IMR-90 (cell line): ENCODE measurements around the gene TFIP11. TPM values are rescaled to one million over a fixed set of nuclear protein-coding genes. Genes with fewer than 3 reads are reported as not detected.

Experiments
- ATAC-seq: fragments of 200-7000 bp; cut with Tn5 transposase; 2 replicates; pipeline ENCODE4 v1.9.1; 2020; ENCODE audit warnings: low read depth, mild to moderate bottlenecking, moderate library complexity
- BruUV-seq: library from RNA; stranded (reverse); fragments of 400-500 nt; replicated peaks from 2 replicates; lab custom pipeline; 2021; lab: Mats Ljungman, UMichigan
- CTCF ChIA-PET: fragments of 300-600 bp; formaldehyde crosslinking; extraction: SDS; loops from one replicate; lab custom pipeline; 2021; ENCODE audit warnings: antibody characterized with exemption; lab: Yijun Ruan, JAX
- POLR2A ChIA-PET: fragments of 300-600 bp; sonication (Branson Sonifier 250); formaldehyde crosslinking; loops from one replicate; lab custom pipeline; 2022; ENCODE audit warnings: antibody characterized with exemption; ENCODE audit not compliant: unreplicated experiment; lab: Charles Lee
- DNase-seq: peaks from one replicate; pipeline ENCODE4 v3.0.0; 2013
- H2AFZ ChIP-seq: replicated peaks from 2 replicates; pipeline ENCODE3; 2013; ENCODE audit warnings: low read length, mild to moderate bottlenecking; ENCODE audit not compliant: poor library complexity
- H2AK5ac ChIP-seq: 2 replicates; pipeline ENCODE4 v1.6.1; 2013; ENCODE audit warnings: low read depth, low read length, inconsistent platforms
- H2AK9ac ChIP-seq: replicated peaks from 2 replicates; pipeline ENCODE3; 2013; ENCODE audit warnings: mild to moderate bottlenecking, low read depth, low read length, moderate library complexity; ENCODE audit not compliant: poor library complexity
- H2BK120ac ChIP-seq: 2 replicates; pipeline ENCODE4 v1.6.1; 2013; ENCODE audit warnings: low read depth, low read length, inconsistent platforms
- H2BK15ac ChIP-seq: 3 replicates; pipeline ENCODE4 v1.6.1; 2013; ENCODE audit warnings: low read depth, low read length, inconsistent platforms
- H2BK20ac ChIP-seq: 2 replicates; pipeline ENCODE4 v1.6.1; 2013; ENCODE audit warnings: low read depth, mild to moderate bottlenecking, inconsistent platforms, low read length, moderate library complexity
- H2BK5ac ChIP-seq: 2 replicates; pipeline ENCODE4 v1.6.1; 2013; ENCODE audit warnings: mild to moderate bottlenecking, low read depth, low read length, inconsistent platforms; ENCODE audit not compliant: poor library complexity, severe bottlenecking
- H3K14ac ChIP-seq: replicated peaks from 2 replicates; pipeline ENCODE4 v1.6.1; 2013; ENCODE audit warnings: low read depth, low read length, inconsistent platforms
- H3K18ac ChIP-seq: 2 replicates; pipeline ENCODE4 v1.6.1; 2013; ENCODE audit warnings: low read depth, low read length, control low read depth
- H3K23ac ChIP-seq: 2 replicates; pipeline ENCODE4 v1.6.1; 2013; ENCODE audit warnings: low read depth, low read length, inconsistent platforms
- H3K27ac ChIP-seq: 2 replicates; pipeline ENCODE4 v1.5.1; 2013; ENCODE audit warnings: mild to moderate bottlenecking, control low read depth, low read length; ENCODE audit not compliant: insufficient read depth
- H3K27me3 ChIP-seq: 2 replicates; pipeline ENCODE4 v1.6.1; 2013; ENCODE audit warnings: low read length; ENCODE audit not compliant: control insufficient read depth, insufficient read depth
- H3K36me3 ChIP-seq: 2 replicates; pipeline ENCODE4 v1.6.1; 2013; ENCODE audit warnings: low read length, mixed read lengths; ENCODE audit not compliant: control insufficient read depth, insufficient read depth
- H3K4ac ChIP-seq: 2 replicates; pipeline ENCODE4 v1.6.1; 2013; ENCODE audit warnings: low read depth, low read length, inconsistent platforms
- H3K4me1 ChIP-seq: 2 replicates; pipeline ENCODE4 v1.6.1; 2013; ENCODE audit warnings: low read length, mixed read lengths; ENCODE audit not compliant: control insufficient read depth, insufficient read depth
- H3K4me2 ChIP-seq: 2 replicates; pipeline ENCODE4 v1.6.1; 2013; ENCODE audit warnings: low read depth, mild to moderate bottlenecking, control low read depth, low read length, moderate library complexity
- H3K4me3 ChIP-seq: 2 replicates; pipeline ENCODE4 v1.5.1; 2013; ENCODE audit warnings: low read depth, mild to moderate bottlenecking, control low read depth, low read length, moderate library complexity; ENCODE audit not compliant: insufficient read depth
- H3K56ac ChIP-seq: 2 replicates; pipeline ENCODE4 v1.6.1; 2013; ENCODE audit warnings: low read length, inconsistent platforms; ENCODE audit not compliant: insufficient read depth; ENCODE audit errors: extremely low read depth
- H3K79me1 ChIP-seq, 2 experiments: 2 replicates each; pipeline ENCODE4 v1.6.1; 2013; ENCODE audit warnings: low read length in 2 of 2, inconsistent platforms in 1 of 2, low read depth in 1 of 2
- H3K9ac ChIP-seq: 2 replicates; pipeline ENCODE4 v1.6.1; 2013; ENCODE audit warnings: low read depth, low read length, control low read depth
- H3K9me1 ChIP-seq: 2 replicates; pipeline ENCODE4 v1.6.1; 2013; ENCODE audit warnings: low read length, inconsistent platforms; ENCODE audit not compliant: insufficient read depth
- H3K9me3 ChIP-seq: 2 replicates; pipeline ENCODE4 v1.6.1; 2013; ENCODE audit warnings: low read length; ENCODE audit not compliant: control insufficient read depth, insufficient read depth
- H4K20me1 ChIP-seq: 2 replicates; pipeline ENCODE4 v1.6.1; 2013; ENCODE audit warnings: low read length, inconsistent platforms; ENCODE audit not compliant: insufficient read depth
- H4K5ac ChIP-seq: 2 replicates; pipeline ENCODE4 v1.6.1; 2013; ENCODE audit warnings: mild to moderate bottlenecking, low read depth, low read length, control low read depth
- H4K8ac ChIP-seq, 2 experiments: 2 replicates each; pipeline ENCODE4 v1.6.1; 2013; ENCODE audit warnings: low read depth in 2 of 2, low read length in 2 of 2, control low read depth in 1 of 2, inconsistent platforms in 1 of 2
- H4K91ac ChIP-seq: 2 replicates; pipeline ENCODE4 v1.6.1; 2013; ENCODE audit warnings: low read depth, low read length, inconsistent platforms; ENCODE audit not compliant: insufficient read depth
- WGBS, 2 experiments: methylation state at CpG; one replicate each; pipeline versions ENCODE4 v1.1.5 to v1.1.7; 2013; ENCODE audit warnings: missing lambda C conversion rate in 2 of 2; ENCODE audit not compliant: insufficient read length in 1 of 2; ENCODE audit errors: extremely low coverage in 2 of 2; 5-methylcytosine and 5-hydroxymethylcytosine counted together
- dilution Hi-C: fragments of 300-500 bp; cut with HindIII; formaldehyde crosslinking; loops from one replicate; pipeline ENCODE4 v1.14.3; 2018; ENCODE audit warnings: low sequenced_read_pairs; ENCODE audit not compliant: unreplicated experiment
- in situ Hi-C: fragments of 300-500 bp; cut with MboI; formaldehyde crosslinking; loops from 3 replicates; pipeline ENCODE4 v1.14.3; 2019; ENCODE audit warnings: low sequenced_read_pairs, inconsistent platforms, mixed read lengths
- intact Hi-C: fragments of 100-400 bp; cut with micrococcal nuclease; formaldehyde crosslinking; loops from 2 replicates; pipeline ENCODE4 v1.10.0; 2022
- polyA plus RNA-seq, 3 experiments: library from polyadenylated mRNA; depleted of rRNA; stranded (reverse); fragments of >200 nt; gene quantifications; 2 replicates each; pipeline ENCODE4 v1.2.3, GENCODE V29; 2012; ENCODE audit warnings: low replicate concordance in 1 of 3
- total RNA-seq: library from RNA; depleted of rRNA; stranded (reverse); fragments of >200 nt; gene quantifications from 2 replicates; pipeline ENCODE4 v1.2.3, GENCODE V29; 2012
- TF ChIP-seq, protein P1 (sequence below): fragments of 150-350 bp; IDR thresholded peaks from 2 replicates; pipeline ENCODE4 v1.6.1; 2017; ENCODE audit warnings: mild to moderate bottlenecking, antibody characterized with exemption, low read length, low read depth

The TFIP11 gene
- total and polyA plus RNA-seq, 2 of the 4 experiments (the other 2 are of a cell fraction), result 22.5 to 43.2 TPM

DNA sequence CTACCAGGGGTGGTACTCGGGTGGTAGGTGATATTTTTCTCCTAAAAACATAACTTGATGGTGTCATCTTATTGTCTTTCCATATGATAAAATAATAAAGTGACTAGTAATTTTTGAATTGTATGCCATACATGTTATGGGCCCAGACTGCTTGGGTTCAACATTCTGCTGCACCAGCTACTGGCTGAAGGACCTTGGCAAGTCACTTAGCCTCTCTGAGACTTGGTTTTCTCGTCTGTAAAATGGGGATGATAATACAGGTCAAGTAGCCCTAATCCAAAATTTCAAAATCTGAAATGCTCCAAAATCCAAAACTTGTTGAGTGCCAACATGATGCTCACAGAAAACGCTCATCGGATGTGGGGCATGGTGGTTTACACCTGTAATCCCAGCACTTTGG lies 35.6 kb upstream of the TFIP11 start:
- Histone ChIP-seq H3K36me3 (no peaks in the 10 kb centered on the region; the same call in 1 of the 2 replicates), H3K14ac (no peak overlapping the region), H2BK5ac (no peak overlapping the region), H3K4ac (0 out of 2 replicates have a peak overlapping the region, but pooled peaks have one; percentile 7), H2AK9ac (no peak overlapping the region), H3K56ac (no peak overlapping the region), H2BK20ac (no peak overlapping the region), H2BK120ac (no peak overlapping the region), H3K4me1 (peaks cover 21% of the 10 kb centered on the region), H3K4me3 (no peak overlapping the region), H3K9ac (no peak overlapping the region), H3K18ac (no peak overlapping the region), H3K27me3 (no peaks in the 10 kb centered on the region), H3K23ac (no peak overlapping the region), H3K27ac (no peak overlapping the region), H3K9me1 (peaks cover 28% of the 10 kb centered on the region), H3K9me3 (no peaks in the 10 kb centered on the region), H2BK15ac (no peak overlapping the region), H4K91ac (no peak overlapping the region), H4K8ac (no peak overlapping the region), H3K79me1 (peaks cover 40 to 84% of the 10 kb centered on the region in 2 experiments), H3K4me2 (no peak overlapping the region), H4K20me1 (no peaks in the 10 kb centered on the region), H2AFZ (no peak overlapping the region), H4K5ac (no peak overlapping the region), H2AK5ac (no peak overlapping the region)
- dilution Hi-C loops, result no loop called here
- BruUV-seq, result no TSS peak
- CTCF ChIA-PET, result no interaction called here
- no CpG with 5 or more reads among the region's 4 CpGs for WGBS, 2 experiments
- in situ Hi-C loops, result no loop called here
- DNase-seq, result no peak
- intact Hi-C loops, result no loop called here
- TF ChIP-seq, protein P1, sequence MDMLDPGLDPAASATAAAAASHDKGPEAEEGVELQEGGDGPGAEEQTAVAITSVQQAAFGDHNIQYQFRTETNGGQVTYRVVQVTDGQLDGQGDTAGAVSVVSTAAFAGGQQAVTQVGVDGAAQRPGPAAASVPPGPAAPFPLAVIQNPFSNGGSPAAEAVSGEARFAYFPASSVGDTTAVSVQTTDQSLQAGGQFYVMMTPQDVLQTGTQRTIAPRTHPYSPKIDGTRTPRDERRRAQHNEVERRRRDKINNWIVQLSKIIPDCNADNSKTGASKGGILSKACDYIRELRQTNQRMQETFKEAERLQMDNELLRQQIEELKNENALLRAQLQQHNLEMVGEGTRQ, result no peak
- POLR2A ChIA-PET, result no interaction called here
- no peak for ATAC-seq
